Measurements from ENCODE around the gene MBLAC1.
A peak's percentile ranks its signal among the peaks of the same experiment; 100 is the strongest.

Gene MBLAC1

DNA sequence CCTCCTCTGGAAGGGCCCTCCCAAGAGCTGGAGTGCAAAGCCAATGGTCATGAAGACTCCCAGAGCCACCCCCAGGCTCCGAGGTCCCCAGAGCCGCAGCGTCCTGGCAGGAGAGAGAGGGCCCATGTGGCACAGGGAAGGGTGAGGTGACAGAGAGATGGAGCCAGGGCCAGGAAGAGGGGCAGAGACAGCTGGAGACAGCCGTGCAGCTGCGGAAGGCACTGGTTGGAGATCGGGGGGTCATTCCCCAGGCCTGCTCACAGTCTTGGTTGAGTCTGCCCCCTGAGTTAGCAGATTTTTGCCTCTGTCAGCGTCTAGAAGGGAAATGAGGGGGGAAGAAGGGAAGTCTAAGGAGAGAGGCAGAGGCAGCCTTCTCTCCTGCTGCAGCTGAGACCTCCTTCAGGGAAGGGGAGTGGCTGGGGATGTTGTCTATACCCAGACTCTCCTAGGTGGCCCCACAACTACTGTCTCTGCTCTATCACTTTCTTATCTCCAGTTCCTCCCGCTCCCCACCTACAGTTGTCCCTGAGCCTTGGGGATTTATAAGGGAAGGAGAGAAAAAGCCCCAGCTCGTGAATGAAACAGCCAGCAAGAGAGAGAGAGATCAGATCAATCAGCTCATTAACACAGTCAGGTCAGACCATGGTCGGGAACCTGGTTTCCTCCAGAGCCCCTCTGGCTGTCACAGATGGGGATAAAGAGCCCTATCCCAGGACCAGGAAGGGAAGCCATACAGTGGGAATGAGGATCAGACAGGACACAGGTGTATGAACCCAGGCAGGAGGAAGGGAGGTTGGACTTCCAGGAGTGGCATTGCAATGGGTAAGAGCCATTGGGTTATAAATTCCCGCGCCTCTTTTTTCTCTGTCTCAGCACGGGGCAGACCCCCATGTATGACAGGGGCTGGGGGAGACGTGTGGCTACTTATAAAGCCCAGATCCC is 40.5 kb downstream of the MBLAC1 start:
- no peak overlapping the region for H3K4me3 ChIP-seq (ENCODE audit: control insufficient read depth, low read depth, low read length)
- TF ChIP-seq, protein P1, sequence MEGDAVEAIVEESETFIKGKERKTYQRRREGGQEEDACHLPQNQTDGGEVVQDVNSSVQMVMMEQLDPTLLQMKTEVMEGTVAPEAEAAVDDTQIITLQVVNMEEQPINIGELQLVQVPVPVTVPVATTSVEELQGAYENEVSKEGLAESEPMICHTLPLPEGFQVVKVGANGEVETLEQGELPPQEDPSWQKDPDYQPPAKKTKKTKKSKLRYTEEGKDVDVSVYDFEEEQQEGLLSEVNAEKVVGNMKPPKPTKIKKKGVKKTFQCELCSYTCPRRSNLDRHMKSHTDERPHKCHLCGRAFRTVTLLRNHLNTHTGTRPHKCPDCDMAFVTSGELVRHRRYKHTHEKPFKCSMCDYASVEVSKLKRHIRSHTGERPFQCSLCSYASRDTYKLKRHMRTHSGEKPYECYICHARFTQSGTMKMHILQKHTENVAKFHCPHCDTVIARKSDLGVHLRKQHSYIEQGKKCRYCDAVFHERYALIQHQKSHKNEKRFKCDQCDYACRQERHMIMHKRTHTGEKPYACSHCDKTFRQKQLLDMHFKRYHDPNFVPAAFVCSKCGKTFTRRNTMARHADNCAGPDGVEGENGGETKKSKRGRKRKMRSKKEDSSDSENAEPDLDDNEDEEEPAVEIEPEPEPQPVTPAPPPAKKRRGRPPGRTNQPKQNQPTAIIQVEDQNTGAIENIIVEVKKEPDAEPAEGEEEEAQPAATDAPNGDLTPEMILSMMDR (conservative IDR thresholded peaks at IDR 0.05; ENCODE audit: control insufficient read depth, insufficient read depth, low read depth, low read length) = no peak
- no peak for DNase-seq (ENCODE audit: low read depth)

- DNase-seq (ENCODE audit: low read depth) = no peak
- TF ChIP-seq, protein P1 (conservative IDR thresholded peaks at IDR 0.05; ENCODE audit: control insufficient read depth, insufficient read depth, low read depth, low read length) = no peak
- H3K4me3 ChIP-seq (ENCODE audit: control insufficient read depth, low read depth, low read length) = peak overlapping the region; percentile 46
Measured at GRCh38 chr7:100167912-100168323, 41.2 kb downstream of the MBLAC1 start.

DNA sequence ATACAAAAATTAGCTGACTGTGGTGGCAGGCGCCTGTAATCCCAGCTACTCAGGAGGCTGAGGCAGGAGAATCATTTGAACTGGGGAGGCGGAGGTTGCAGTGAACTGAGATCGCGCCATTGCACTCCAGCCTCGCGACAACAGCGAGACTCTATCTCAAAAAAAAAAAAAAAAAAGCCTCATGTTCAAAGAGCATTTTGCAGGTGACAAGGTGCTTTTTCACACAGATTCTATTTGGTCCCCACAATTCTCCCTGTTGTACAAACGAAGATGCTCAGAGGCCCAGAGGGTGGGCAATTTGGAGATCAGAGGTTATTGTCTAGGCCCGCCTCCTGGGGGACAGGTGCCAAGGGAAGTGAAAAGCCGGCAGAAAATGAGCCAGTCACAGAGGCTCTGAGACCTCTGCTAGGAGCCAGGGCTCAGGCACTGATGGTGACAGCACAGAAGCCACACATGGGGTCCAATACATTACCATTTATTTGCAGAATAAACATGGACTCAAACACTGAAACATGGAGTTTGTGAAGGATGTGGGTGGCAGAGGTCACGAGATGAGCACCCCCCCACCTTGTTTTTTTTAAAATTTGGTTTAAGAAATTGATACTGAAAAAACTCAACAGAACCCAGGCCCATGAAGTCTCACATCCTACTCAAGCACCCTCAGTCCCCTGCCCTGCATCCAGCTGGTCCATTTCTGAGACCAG is 42.5 kb downstream of the MBLAC1 start:
- no peak overlapping the region for H3K4me3 ChIP-seq (ENCODE audit: control insufficient read depth, low read depth, low read length)
- TF ChIP-seq, protein P1 (conservative IDR thresholded peaks at IDR 0.05; ENCODE audit: control insufficient read depth, insufficient read depth, low read depth, low read length) = no peak
- no peak for DNase-seq (ENCODE audit: low read depth)

- H3K4me3 ChIP-seq (ENCODE audit: control insufficient read depth, low read depth, low read length) = no peak overlapping the region
- DNase-seq (ENCODE audit: low read depth) = no peak
- TF ChIP-seq, protein P1 (conservative IDR thresholded peaks at IDR 0.05; ENCODE audit: control insufficient read depth, insufficient read depth, low read depth, low read length) = no peak
Measured at GRCh38 chr7:100170101-100170897, 43.5 kb downstream of the MBLAC1 start.

DNA sequence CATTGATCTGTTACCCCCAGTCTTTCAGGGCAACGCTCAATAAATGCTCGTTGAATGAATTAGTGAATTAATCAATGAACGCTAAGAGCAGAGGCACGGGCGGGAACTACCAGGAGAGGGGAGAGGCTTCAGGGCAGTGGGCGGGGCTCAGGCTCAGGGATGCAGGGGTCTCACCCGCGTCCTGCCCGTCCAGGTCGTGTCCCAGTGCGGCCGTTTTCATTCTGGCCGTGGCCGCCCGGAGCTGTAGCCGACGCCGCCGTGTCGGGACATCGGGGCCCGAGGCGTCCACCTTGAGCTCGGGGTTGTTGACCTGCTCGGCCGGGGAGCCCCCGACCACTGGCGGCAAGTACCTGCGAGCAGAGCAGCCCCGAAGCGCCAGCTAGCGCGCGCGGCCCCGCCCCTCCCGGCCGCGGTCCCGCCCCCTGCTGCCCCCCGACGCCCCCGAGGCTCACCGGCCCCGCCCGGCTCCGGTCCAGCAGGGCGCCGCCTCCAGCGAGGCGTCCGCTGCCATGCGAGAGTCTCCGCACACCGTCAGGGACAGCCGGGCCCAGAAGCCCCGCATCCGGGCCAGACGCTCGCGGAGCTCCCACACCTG is 44.4 kb downstream of the MBLAC1 start:
- TF ChIP-seq, protein P1 (conservative IDR thresholded peaks at IDR 0.05; ENCODE audit: control insufficient read depth, insufficient read depth, low read depth, low read length) = no peak
- H3K4me3 ChIP-seq (ENCODE audit: control insufficient read depth, low read depth, low read length) = peak overlapping the region; percentile 15
- DNase-seq (ENCODE audit: low read depth) = no peak

DNA sequence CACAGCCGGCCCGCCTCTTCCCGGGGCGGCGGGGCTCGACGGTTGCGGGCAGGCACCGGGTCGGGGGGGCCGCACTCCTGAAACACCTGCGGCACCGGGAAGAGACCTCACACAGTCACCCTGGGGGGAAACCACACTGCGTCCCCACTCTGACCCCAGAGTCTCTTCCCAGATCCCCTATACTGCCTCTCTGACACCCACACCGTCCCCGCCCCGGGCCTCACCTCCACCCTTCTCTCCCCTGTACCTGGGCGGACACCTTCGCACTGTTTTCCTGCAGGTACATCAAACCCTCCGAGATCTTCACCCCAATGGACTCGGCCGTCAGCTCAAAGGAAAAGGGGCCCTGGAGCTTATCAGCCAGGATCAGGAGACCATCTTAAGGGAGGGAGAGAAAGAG is 45.1 kb downstream of the MBLAC1 start:
- DNase-seq (ENCODE audit: low read depth) = no peak
- H3K4me3 ChIP-seq (ENCODE audit: control insufficient read depth, low read depth, low read length) = no peak overlapping the region
- TF ChIP-seq, protein P1 (conservative IDR thresholded peaks at IDR 0.05; ENCODE audit: control insufficient read depth, insufficient read depth, low read depth, low read length) = no peak

All from fibroblast of mammary gland (primary cell).